HK-2 (cell line): Measurements from ENCODE around the gene FRA10AC1.

Experiments
- DNase-seq: peaks from one replicate; pipeline ENCODE4 v3.0.0-alpha.2; 2018; ENCODE audit not compliant: unreplicated experiment

FRA10AC1 gene

GRCh38 chr10:93702210-93703001 lies at the start of gene FRA10AC1:
FRA10AC1 (minus strand) TSS chr10:93702592; CDS start chr10:93700106, 2,486 bp downstream.
- DNase-seq: peak; percentile 97

- DNase-seq: no peak
These were observed 49.4 kb upstream of the FRA10AC1 start for GRCh38 chr10:93751832-93752231.

DNA sequence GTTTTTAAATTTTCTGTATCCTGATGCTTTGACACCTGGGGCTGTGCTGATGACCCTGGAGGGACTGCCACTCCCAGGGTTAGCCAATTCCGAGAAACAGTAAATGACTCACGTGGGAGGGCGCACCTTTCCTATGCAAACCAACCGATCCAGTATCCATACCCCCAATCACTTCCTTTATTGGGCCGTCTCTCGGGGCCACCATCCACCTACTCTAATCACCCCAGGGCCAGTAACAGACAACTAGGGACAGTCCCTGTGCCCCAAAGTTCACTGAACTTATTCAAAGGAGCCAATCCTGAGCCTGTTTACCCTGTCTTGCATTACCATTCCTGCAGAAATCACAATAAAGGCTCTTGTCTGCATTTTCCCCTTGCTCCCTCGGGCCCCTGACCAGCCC lies 48.7 kb upstream of the FRA10AC1 start:
- no peak for DNase-seq

GRCh38 chr10:93749218-93749799 lies 46.9 kb upstream of the FRA10AC1 start:
- no peak for DNase-seq

DNA sequence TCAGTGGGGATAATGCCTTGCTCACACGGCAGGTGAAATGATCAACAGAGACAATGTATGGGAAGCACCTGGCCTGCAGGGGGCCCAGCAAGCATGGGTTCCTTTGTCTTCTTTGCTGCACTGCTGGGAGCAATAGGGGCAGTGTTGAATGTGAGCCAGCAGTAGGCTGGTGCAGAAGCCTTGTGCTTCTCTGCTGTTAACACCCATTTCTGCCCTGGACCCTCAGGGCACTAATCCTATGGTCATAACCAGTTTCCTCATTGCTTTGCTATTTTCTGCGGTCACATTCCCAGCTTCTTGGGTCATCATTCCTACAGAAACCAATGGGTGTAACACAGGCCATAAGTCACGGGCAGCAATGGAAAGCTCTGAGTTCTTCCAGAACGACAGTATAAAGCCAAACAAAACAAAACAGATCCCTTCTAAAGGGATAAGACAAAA lies 44.5 kb upstream of the FRA10AC1 start:
- peak; percentile 12 for DNase-seq

DNA sequence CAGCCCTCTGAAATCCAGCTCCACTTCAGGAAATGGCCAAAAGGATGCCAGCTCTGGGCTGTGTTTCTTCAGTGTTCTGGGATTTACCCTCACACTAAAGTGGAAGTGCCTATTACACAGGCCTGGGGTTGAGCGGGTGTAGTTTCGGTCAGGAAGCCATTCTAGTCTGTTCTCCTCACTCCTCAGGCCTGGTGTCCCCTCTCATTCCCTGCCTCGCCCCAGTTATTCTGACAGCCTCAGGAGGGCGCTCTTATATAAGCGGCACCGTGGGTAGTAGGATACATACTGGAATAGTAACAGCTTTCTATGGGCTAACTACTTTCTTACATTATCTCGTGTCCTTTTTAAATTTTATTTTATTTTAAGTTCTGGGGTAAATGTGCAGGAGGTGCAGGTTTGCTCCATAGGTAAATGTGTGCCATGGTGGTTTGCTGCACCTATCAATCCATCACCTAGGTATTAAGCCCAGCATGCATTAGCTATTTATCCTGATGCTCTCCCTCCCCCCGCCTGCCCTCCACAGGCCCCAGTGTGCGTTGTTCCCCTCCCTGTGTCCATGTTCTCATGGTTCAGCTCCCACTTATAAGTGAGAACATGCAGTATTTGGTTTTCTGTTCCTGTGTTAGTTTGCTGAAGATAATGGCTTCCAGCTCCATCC lies 43.1 kb upstream of the FRA10AC1 start:
- peak; percentile 17 for DNase-seq

DNA sequence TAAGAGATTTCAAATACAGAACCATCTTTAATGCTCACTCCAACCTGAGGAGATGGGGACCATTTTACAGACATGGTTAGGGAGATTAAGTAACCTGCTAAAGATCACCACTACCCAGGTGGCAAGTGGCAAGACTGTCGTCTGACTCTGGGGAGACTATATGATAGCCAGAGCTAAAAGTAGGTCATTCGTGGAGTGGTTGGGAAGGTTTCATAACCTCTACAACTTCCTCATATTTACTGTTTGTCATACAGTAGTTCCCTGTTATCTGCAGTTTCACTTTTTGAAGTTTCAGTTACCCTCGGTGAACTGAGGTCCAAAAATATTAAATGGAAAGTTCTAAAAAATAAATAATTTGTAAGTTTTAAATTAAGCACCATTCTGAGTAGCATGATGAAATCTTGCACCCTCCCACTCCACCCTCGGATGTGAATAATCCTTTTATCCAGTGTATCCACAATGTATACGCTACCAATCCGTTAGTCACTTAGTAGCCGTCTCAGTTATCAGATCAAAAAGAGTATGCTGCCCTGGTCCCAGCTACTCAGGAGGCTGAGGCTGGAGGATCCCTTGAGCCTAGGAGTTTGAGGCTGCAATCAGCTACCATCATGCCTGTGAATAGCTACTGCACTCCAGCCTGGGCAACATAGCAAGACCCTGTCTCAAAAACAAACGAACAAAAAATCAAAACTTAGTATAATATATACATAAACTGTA lies 40.4 kb upstream of the FRA10AC1 start:
- DNase-seq: no peak

- DNase-seq: no peak
These were observed 39.0 kb upstream of the FRA10AC1 start for GRCh38 chr10:93741367-93741766.

GRCh38 chr10:93726024-93726423 lies 23.6 kb upstream of the FRA10AC1 start:
- DNase-seq: no peak

- no peak for DNase-seq
These were observed 20.8 kb upstream of the FRA10AC1 start for GRCh38 chr10:93723153-93723552.

GRCh38 chr10:93722550-93722949 lies 20.2 kb upstream of the FRA10AC1 start:
- no peak for DNase-seq

- no peak for DNase-seq
These were observed 17.5 kb upstream of the FRA10AC1 start for GRCh38 chr10:93719901-93720300.

GRCh38 chr10:93718937-93719725 lies 16.7 kb upstream of the FRA10AC1 start:
- no peak for DNase-seq

- no peak for DNase-seq
These were observed 14.4 kb upstream of the FRA10AC1 start for GRCh38 chr10:93716766-93717165.

- no peak for DNase-seq
These were observed 13.0 kb upstream of the FRA10AC1 start for GRCh38 chr10:93715345-93715744.

DNA sequence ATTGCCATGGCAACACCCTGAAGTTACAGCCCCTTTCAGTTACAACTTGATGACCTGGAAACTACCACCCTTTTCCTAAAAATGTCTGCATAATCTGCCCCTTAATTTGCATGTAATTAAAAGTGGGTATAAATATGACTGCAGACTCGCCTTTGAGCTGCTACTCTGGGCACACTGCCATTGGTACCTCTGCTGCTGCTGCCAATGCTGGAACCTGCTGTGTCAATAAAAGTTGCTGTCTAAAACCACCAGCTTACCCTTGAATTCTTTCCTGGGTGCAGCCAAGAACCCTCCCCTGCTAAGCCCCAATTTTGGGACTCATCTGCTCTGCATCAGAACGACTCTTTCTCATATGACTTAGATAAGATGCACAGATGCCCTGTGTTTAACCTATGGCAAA lies 10.2 kb upstream of the FRA10AC1 start:
- no peak for DNase-seq

GRCh38 chr10:93711891-93712290 lies 9.5 kb upstream of the FRA10AC1 start:
- DNase-seq: no peak

DNA sequence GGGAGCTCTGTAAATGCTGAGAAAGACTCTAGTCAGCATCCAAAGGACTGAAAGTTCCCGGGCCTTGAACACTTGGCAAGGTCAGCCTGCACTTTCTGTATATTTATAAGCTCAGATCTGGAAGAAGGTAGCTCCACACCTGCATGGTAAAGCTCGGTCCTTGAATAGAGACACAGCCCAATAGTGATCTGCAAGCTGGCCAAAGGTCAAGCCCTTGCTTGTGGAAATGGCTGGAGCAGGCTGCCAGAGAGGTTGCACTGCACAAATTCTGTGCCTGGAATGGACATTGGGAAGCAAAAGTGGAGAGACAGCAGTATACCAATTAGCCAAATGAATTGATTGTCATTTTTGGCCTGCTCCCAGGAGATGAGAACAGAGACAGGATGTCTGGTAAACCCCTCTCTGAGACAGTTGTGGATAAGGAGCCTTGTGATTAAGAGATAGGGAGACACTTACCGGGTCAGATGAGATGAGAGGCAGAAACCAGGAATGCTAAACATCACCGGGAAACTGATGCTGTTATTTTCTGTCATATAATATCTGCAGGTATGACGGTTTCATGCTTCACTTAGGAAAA lies 8.0 kb upstream of the FRA10AC1 start:
- no peak for DNase-seq

DNA sequence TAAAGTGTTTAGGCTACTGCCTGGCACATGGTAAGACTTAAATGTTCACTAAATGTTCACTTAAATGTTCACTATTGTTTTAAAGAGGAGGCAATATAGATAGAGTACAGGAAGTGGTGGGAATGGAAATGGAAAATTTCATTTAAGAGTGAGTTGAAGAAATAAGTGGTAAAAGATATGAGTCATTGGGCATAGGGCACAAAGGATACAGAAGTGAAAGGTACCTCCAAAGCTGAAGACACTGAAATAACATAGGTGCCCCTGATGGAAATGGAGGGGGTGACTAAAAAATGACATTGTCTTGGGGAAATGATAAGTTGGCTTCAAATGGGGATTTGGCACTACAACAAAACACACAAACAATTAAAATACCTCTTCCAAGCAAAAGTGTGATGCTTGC lies 5.2 kb upstream of the FRA10AC1 start:
- no peak for DNase-seq

GRCh38 chr10:93704451-93704850 lies 2.1 kb upstream of the FRA10AC1 start:
- no peak for DNase-seq

DNA sequence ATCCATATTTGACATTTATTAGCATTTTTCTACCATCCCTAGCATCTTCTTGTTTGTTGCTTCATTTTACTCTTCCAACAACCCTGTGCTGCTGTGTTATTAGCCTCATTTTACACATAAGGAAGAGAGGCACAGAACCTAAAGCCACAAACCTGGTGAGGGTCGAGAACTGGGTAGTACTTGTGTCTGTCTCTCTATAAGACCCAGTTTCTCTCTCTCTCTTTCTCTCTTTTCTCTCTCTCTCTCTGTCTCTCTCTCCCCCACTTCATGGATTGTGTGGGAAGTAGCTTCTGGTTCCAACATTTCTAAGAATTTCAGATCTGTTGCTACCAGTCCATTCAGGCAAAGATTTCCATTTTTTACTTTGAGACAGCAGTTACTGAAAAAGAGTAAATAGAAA lies 1.4 kb upstream of the FRA10AC1 start:
- no peak for DNase-seq
